HG03139 (cell line): ENCODE results near the gene MTF2.

ENCODE experiments used
- ATAC-seq: cut with Tn5 transposase; IDR thresholded peaks from one replicate; pipeline ENCODE4 v1.9.1; 2021; ENCODE audit not compliant: unreplicated experiment

Gene MTF2

DNA sequence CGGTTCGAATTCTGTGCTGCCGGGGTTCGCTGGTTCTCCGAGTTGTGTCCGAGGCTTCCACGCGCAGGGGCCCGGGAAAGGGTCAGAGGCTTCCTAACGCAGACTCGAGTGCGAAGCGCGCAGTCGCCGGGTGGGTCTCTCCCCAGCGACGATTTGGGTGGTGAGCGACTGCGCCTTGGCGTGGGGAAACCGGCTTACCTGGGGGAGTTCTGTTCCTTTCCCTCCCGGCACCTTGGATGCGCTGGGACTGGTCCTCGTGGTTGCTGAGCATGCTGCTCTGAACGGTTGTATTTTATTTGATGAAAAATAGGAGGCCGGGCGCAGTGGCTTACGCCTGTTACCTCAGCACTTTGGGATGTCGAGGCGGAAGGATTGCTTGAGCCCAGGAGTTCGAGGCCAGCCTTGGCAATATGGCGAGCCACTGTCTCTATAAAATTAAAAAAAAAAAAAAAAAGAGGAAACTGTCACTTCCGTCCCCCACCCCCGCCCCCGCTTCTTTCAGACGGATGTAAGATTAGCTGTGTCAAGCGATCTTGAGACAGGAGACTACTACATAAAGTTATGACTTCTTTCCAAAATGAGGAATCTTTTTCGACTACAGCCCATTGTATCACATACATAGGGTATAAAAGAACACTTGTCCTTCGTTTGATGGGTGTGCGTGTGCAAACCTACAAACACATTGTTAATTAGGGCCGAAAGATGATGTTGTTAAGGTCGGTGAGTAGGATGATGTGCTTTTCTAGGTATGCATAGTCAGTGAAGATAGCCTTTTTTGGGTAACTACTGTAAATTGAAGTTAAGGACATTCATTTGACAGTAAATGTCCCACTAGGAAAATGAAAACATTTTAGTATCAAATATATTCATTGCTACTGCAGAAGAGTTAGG, 101.9 kb downstream of the MTF2 start, which contains the start of gene CCDC18:
TSS of gene CCDC18 (plus strand) at position 2 of the 891 bp plus-strand sequence. CDS start 2,638 bp downstream, outside the sequence.
- ATAC-seq = no peak

DNA sequence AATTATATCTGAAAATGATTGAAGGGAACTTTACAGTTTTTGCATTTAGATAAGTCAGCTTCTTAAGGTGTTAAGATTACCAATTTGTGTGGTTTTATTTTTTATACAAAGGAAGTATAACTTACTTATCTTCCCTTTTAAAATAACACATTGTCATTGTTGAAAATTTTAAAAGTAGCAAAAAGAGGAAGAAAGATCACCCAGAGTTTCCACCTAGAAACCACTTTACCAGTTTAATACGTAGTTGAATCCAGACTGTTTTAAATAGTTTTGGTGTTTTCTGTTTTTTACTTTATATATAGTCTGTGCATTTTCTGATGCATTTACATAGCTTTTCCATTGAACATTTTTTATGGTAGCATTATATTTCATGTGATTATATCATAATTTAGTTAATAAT, 107.6 kb downstream of the MTF2 start:
- ATAC-seq = no peak
